GM23338 (cell line): Measurements from ENCODE around the gene HSD11B1L. TPM values are rescaled to one million over a fixed set of nuclear protein-coding genes. Genes with fewer than 3 reads are reported as not detected.

ENCODE experiments used
- ATAC-seq: fragments of 200-7000 bp; cut with Tn5 transposase; 3 replicates; pipeline ENCODE4 v1.9.1; 2020
- DNase-seq: peaks from one replicate; pipeline ENCODE4 v3.0.0-alpha.2; 2015; ENCODE audit warnings: low spot score
- H2AFZ ChIP-seq: fragments of 200-600 bp; sonication (generic); 2 replicates; pipeline ENCODE4 v1.8.0; 2016; ENCODE audit warnings: antibody characterized with exemption, mild to moderate bottlenecking, moderate library complexity
- H3F3A ChIP-seq: fragments of 200-600 bp; sonication (generic); replicated peaks from 2 replicates; pipeline ENCODE4 v1.8.0; 2017; ENCODE audit warnings: antibody characterized with exemption, mixed run types, low read depth
- H3K27ac ChIP-seq: fragments of 200-600 bp; sonication (generic); 2 replicates; pipeline ENCODE4 v1.6.1; 2016; ENCODE audit warnings: low read depth
- H3K27me3 ChIP-seq: fragments of 200-600 bp; sonication (generic); 2 replicates; pipeline ENCODE4 v1.8.0; 2016; ENCODE audit warnings: mild to moderate bottlenecking, mixed run types, moderate library complexity; ENCODE audit not compliant: insufficient read depth
- H3K36me3 ChIP-seq: fragments of 200-600 bp; sonication (generic); 2 replicates; pipeline ENCODE4 v1.8.0; 2016; ENCODE audit warnings: mild to moderate bottlenecking; ENCODE audit not compliant: insufficient read depth
- H3K4me1 ChIP-seq: fragments of 200-600 bp; sonication (generic); 2 replicates; pipeline ENCODE4 v1.8.0; 2016; ENCODE audit warnings: mild to moderate bottlenecking, moderate library complexity; ENCODE audit not compliant: insufficient read depth
- H3K4me2 ChIP-seq: fragments of 200-600 bp; sonication (generic); 2 replicates; pipeline ENCODE4 v1.7.1; 2017; ENCODE audit warnings: mixed run types
- H3K4me3 ChIP-seq: fragments of 200-600 bp; sonication (generic); 2 replicates; pipeline ENCODE4 v1.6.1; 2016; ENCODE audit warnings: mixed run types
- H3K79me2 ChIP-seq: fragments of 200-600 bp; sonication (generic); replicated peaks from 2 replicates; pipeline ENCODE4 v1.8.0; 2017; ENCODE audit warnings: mild to moderate bottlenecking; ENCODE audit not compliant: insufficient read depth
- H3K9me2 ChIP-seq: fragments of 200-600 bp; sonication (generic); 2 replicates; pipeline ENCODE4 v1.8.0; 2017; ENCODE audit not compliant: insufficient read depth
- H4K20me1 ChIP-seq: fragments of 200-600 bp; sonication (generic); replicated peaks from 2 replicates; pipeline ENCODE4 v1.8.0; 2017; ENCODE audit warnings: mild to moderate bottlenecking; ENCODE audit not compliant: insufficient read depth
- H3K27ac Mint-ChIP-seq: 2 replicates; pipeline ENCODE4 v1.8.0; 2020; ENCODE audit warnings: inconsistent platforms, mild to moderate bottlenecking, moderate library complexity, mixed read lengths
- H3K27me3 Mint-ChIP-seq: 3 replicates; pipeline ENCODE4 v1.8.0; 2022; ENCODE audit warnings: low read depth, mild to moderate bottlenecking, moderate library complexity, mixed read lengths, inconsistent platforms; ENCODE audit not compliant: insufficient read depth, poor library complexity
- H3K36me3 Mint-ChIP-seq: 3 replicates; pipeline ENCODE4 v1.8.0; 2021; ENCODE audit warnings: low read depth, mild to moderate bottlenecking, inconsistent platforms, moderate library complexity, mixed read lengths
- H3K4me1 Mint-ChIP-seq: 3 replicates; pipeline ENCODE4 v1.8.0; 2020; ENCODE audit warnings: mild to moderate bottlenecking, inconsistent platforms, mixed read lengths
- H3K4me3 Mint-ChIP-seq: 3 replicates; pipeline ENCODE4 v1.8.0; 2021; ENCODE audit warnings: moderate library complexity, mild to moderate bottlenecking, inconsistent platforms, mixed read lengths
- H3K9me3 Mint-ChIP-seq: 3 replicates; pipeline ENCODE4 v1.8.0; 2020; ENCODE audit warnings: moderate library complexity, mild to moderate bottlenecking, inconsistent platforms, mixed read lengths
- CREB1 ChIP-seq: fragments of 250-450 bp; sonication (Bioruptor Pico); IDR thresholded peaks from 2 replicates; pipeline ENCODE4 v1.5.0; 2020; ENCODE audit warnings: low read depth, mild to moderate bottlenecking, moderate library complexity
- EZH2phosphoT487 ChIP-seq: fragments of 200-600 bp; sonication (generic); IDR thresholded peaks from one replicate; pipeline ENCODE4 v1.8.1; 2018; ENCODE audit warnings: antibody characterized with exemption; ENCODE audit not compliant: unreplicated experiment
- POLR2AphosphoS5 ChIP-seq: IDR thresholded peaks from 2 replicates; pipeline ENCODE4 v1.6.1; 2016; ENCODE audit warnings: antibody characterized with exemption, low read depth
- STAT1 ChIP-seq: IDR thresholded peaks from one replicate; pipeline ENCODE4 v1.6.1; 2016; ENCODE audit warnings: antibody characterized with exemption; ENCODE audit not compliant: unreplicated experiment
- ZNF114 ChIP-seq: fragments of 250-450 bp; sonication (Bioruptor Pico); IDR thresholded peaks from 2 replicates; pipeline ENCODE4 v1.5.0; 2020; ENCODE audit warnings: mild to moderate bottlenecking, moderate library complexity
- polyA plus RNA-seq: library from polyadenylated mRNA; unstranded; fragments of >200 nt; fragmentation: Nextera tagmentation; extraction: Ambion mirVana; gene quantifications from 2 replicates; pipeline ENCODE4 v1.2.1, GENCODE V29; 2016
- total RNA-seq: library from RNA; depleted of rRNA; stranded (reverse); fragments of >200 nt; shearing (Covaris generic); gene quantifications from 2 replicates; pipeline ENCODE4 v1.2.3, GENCODE V29; 2014
- TF ChIP-seq, protein P1 (sequence below): fragments of 250-450 bp; sonication (Bioruptor Pico); IDR thresholded peaks from 2 replicates; pipeline ENCODE4 v1.5.0; 2020; ENCODE audit warnings: mild to moderate bottlenecking, moderate library complexity
- TF ChIP-seq, protein P2 (sequence below): IDR thresholded peaks from one replicate; pipeline ENCODE4 v1.6.1; 2018; ENCODE audit warnings: antibody characterized with exemption; ENCODE audit not compliant: unreplicated experiment
- TF ChIP-seq, protein P3 (sequence below), 2 experiments: fragments of 200-600 bp in 1 of 2; sonication (generic) in 1 of 2; conservative IDR thresholded peaks; 2 replicates each; pipeline versions ENCODE4 v1.5.1 to v1.6.1; 2016 to 2017; ENCODE audit warnings: antibody characterized with exemption in 2 of 2, low read depth in 2 of 2, mild to moderate bottlenecking in 2 of 2, moderate library complexity in 1 of 2

HSD11B1L gene
- total and polyA plus RNA-seq, 2 experiments from 2014 or later: 12.9 to 18.4 TPM

DNA sequence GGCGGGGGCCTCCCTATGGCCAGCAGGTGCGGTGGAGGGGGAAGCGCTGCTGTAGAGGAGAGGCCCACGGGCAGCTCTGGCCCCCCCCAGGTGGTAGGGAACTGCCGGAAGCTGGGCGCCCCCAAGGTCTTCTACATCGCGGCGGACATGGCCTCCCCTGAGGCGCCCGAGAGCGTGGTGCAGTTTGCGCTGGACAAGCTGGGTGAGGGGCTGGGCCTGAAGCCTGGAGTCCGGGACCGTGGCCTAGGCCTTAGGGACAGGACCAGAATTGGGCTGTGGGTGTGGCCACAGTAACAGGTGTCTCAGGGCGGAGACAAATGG lies 5.5 kb downstream of the HSD11B1L start (continued):
- TF ChIP-seq, protein P1, sequence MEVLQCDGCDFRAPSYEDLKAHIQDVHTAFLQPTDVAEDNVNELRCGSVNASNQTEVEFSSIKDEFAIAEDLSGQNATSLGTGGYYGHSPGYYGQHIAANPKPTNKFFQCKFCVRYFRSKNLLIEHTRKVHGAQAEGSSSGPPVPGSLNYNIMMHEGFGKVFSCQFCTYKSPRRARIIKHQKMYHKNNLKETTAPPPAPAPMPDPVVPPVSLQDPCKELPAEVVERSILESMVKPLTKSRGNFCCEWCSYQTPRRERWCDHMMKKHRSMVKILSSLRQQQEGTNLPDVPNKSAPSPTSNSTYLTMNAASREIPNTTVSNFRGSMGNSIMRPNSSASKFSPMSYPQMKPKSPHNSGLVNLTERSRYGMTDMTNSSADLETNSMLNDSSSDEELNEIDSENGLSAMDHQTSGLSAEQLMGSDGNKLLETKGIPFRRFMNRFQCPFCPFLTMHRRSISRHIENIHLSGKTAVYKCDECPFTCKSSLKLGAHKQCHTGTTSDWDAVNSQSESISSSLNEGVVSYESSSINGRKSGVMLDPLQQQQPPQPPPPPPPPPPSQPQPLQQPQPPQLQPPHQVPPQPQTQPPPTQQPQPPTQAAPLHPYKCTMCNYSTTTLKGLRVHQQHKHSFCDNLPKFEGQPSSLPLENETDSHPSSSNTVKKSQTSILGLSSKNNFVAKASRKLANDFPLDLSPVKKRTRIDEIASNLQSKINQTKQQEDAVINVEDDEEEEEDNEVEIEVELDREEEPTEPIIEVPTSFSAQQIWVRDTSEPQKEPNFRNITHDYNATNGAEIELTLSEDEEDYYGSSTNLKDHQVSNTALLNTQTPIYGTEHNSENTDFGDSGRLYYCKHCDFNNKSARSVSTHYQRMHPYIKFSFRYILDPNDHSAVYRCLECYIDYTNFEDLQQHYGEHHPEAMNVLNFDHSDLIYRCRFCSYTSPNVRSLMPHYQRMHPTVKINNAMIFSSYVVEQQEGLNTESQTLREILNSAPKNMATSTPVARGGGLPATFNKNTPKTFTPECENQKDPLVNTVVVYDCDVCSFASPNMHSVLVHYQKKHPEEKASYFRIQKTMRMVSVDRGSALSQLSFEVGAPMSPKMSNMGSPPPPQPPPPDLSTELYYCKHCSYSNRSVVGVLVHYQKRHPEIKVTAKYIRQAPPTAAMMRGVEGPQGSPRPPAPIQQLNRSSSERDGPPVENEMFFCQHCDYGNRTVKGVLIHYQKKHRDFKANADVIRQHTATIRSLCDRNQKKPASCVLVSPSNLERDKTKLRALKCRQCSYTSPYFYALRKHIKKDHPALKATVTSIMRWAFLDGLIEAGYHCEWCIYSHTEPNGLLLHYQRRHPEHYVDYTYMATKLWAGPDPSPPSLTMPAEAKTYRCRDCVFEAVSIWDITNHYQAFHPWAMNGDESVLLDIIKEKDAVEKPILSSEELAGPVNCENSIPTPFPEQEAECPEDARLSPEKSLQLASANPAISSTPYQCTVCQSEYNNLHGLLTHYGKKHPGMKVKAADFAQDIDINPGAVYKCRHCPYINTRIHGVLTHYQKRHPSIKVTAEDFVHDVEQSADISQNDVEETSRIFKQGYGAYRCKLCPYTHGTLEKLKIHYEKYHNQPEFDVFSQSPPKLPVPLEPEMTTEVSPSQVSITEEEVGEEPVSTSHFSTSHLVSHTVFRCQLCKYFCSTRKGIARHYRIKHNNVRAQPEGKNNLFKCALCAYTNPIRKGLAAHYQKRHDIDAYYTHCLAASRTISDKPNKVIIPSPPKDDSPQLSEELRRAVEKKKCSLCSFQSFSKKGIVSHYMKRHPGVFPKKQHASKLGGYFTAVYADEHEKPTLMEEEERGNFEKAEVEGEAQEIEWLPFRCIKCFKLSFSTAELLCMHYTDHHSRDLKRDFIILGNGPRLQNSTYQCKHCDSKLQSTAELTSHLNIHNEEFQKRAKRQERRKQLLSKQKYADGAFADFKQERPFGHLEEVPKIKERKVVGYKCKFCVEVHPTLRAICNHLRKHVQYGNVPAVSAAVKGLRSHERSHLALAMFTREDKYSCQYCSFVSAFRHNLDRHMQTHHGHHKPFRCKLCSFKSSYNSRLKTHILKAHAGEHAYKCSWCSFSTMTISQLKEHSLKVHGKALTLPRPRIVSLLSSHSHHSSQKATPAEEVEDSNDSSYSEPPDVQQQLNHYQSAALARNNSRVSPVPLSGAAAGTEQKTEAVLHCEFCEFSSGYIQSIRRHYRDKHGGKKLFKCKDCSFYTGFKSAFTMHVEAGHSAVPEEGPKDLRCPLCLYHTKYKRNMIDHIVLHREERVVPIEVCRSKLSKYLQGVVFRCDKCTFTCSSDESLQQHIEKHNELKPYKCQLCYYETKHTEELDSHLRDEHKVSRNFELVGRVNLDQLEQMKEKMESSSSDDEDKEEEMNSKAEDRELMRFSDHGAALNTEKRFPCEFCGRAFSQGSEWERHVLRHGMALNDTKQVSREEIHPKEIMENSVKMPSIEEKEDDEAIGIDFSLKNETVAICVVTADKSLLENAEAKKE (CRISPR knock-in tag): no peak
- TF ChIP-seq STAT1 (no peak), EZH2phosphoT487 (no peak)

DNA sequence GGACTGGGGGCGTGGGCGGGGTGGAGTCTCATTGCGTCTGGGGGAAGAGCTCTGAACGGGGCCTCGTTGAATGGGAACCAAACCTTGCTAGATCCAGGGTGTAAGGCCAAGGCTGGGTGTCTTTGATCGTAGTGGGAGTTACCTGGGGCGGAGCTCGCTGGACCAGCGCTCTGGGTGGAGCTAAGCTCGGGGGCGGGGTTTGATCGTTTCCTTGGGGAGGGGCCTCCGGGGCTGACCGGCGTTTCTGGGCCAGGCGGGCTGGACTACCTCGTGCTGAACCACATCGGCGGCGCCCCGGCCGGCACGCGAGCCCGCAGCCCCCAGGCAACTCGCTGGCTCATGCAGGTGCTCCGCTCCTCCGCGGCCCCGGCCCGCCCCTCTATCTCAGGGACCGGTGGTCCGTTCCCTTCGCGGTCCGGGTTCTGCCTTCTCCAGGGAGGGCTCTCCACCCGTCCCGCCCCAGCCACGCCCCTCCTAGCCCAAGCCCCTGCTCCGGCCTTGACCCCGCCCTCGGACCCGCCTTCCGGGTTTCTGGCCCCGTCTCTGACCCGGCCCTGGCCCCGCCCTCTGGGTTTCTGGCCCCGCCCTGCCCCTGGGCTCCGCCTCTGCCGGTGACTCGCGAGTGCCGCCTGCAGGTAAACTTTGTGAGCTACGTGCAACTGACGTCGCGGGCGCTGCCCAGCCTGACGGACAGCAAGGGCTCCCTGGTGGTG lies 6.0 kb downstream of the HSD11B1L start:
- peak overlapping the region; percentile 43 for H3K27ac Mint-ChIP-seq
- H3K4me2 ChIP-seq: peak overlapping the region; percentile 82
- H3K4me1 ChIP-seq: peaks cover 2% of the 10 kb centered on the region; the same call in 1 of the 2 replicates
- no peaks in the 10 kb centered on the region for H3K27me3 ChIP-seq
- H3K9me3 Mint-ChIP-seq: peaks cover 8% of the 10 kb centered on the region; the same call in 1 of the 3 replicates
- peaks cover 17% of the 10 kb centered on the region for H3K79me2 ChIP-seq
- peaks cover 34% of the 10 kb centered on the region for H3K27me3 Mint-ChIP-seq
- H3K9me2 ChIP-seq: peaks cover 3% of the 10 kb centered on the region
- peaks cover 9% of the 10 kb centered on the region for H3F3A ChIP-seq
- DNase-seq (peak; percentile 98), ATAC-seq (peak; percentile 67)
- peaks cover 5% of the 10 kb centered on the region for H3K4me1 Mint-ChIP-seq
- H3K36me3 ChIP-seq: no peaks in the 10 kb centered on the region
- H3K4me3 Mint-ChIP-seq: peak overlapping the region; percentile 76
- no peak overlapping the region; the same call in 1 of the 2 replicates for H2AFZ ChIP-seq
- H4K20me1 ChIP-seq: 0 out of 2 replicates have a peak, but pooled peaks cover 4% of the 10 kb centered on the region
- no peak overlapping the region for H3K27ac ChIP-seq
- peaks cover 21% of the 10 kb centered on the region for H3K36me3 Mint-ChIP-seq
- peak overlapping the region; percentile 76 for H3K4me3 ChIP-seq
- TF ChIP-seq CREB1 (CRISPR knock-in tag): peak; percentile 89
- peak; percentile 50; the same call in 1 of the 2 replicates for TF ChIP-seq POLR2AphosphoS5
- TF ChIP-seq, protein P2, sequence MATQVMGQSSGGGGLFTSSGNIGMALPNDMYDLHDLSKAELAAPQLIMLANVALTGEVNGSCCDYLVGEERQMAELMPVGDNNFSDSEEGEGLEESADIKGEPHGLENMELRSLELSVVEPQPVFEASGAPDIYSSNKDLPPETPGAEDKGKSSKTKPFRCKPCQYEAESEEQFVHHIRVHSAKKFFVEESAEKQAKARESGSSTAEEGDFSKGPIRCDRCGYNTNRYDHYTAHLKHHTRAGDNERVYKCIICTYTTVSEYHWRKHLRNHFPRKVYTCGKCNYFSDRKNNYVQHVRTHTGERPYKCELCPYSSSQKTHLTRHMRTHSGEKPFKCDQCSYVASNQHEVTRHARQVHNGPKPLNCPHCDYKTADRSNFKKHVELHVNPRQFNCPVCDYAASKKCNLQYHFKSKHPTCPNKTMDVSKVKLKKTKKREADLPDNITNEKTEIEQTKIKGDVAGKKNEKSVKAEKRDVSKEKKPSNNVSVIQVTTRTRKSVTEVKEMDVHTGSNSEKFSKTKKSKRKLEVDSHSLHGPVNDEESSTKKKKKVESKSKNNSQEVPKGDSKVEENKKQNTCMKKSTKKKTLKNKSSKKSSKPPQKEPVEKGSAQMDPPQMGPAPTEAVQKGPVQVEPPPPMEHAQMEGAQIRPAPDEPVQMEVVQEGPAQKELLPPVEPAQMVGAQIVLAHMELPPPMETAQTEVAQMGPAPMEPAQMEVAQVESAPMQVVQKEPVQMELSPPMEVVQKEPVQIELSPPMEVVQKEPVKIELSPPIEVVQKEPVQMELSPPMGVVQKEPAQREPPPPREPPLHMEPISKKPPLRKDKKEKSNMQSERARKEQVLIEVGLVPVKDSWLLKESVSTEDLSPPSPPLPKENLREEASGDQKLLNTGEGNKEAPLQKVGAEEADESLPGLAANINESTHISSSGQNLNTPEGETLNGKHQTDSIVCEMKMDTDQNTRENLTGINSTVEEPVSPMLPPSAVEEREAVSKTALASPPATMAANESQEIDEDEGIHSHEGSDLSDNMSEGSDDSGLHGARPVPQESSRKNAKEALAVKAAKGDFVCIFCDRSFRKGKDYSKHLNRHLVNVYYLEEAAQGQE: no peak
- no peak for TF ChIP-seq ZNF114 (CRISPR knock-in tag)
- TF ChIP-seq, protein P3, sequence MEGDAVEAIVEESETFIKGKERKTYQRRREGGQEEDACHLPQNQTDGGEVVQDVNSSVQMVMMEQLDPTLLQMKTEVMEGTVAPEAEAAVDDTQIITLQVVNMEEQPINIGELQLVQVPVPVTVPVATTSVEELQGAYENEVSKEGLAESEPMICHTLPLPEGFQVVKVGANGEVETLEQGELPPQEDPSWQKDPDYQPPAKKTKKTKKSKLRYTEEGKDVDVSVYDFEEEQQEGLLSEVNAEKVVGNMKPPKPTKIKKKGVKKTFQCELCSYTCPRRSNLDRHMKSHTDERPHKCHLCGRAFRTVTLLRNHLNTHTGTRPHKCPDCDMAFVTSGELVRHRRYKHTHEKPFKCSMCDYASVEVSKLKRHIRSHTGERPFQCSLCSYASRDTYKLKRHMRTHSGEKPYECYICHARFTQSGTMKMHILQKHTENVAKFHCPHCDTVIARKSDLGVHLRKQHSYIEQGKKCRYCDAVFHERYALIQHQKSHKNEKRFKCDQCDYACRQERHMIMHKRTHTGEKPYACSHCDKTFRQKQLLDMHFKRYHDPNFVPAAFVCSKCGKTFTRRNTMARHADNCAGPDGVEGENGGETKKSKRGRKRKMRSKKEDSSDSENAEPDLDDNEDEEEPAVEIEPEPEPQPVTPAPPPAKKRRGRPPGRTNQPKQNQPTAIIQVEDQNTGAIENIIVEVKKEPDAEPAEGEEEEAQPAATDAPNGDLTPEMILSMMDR (conservative IDR thresholded peaks at IDR 0.05; ENCODE audit: low read depth in 2 of 2): peak; percentile 67 to 88
